GM12878 (cell line): ENCODE measurements around the gene ELMO2. TPM values are rescaled to one million over a fixed set of nuclear protein-coding genes. Genes with fewer than 3 reads are reported as not detected.
A peak's percentile ranks its signal among the peaks of the same experiment; 100 is the strongest.

Source experiments
- ATAC-seq: fragments of 200-7000 bp; cut with Tn5 transposase; 3 replicates; pipeline ENCODE4 v1.9.1; 2020; ENCODE audit warnings: mild to moderate bottlenecking, moderate library complexity
- BruUV-seq: library from RNA; stranded (reverse); fragments of 400-500 nt; replicated peaks from 2 replicates; lab custom pipeline; 2021; lab: Mats Ljungman, UMichigan
- CTCF ChIA-PET: fragments of 300-600 bp; sonication (Branson Sonifier 250); formaldehyde crosslinking; extraction: SDS; loops from one replicate; lab custom pipeline; 2021; ENCODE audit warnings: inconsistent platforms; lab: Yijun Ruan, JAX
- POLR2A ChIA-PET: fragments of 350-600 bp; formaldehyde crosslinking; extraction: SDS; loops from one replicate; lab custom pipeline; 2021; ENCODE audit warnings: inconsistent platforms; lab: Charles Lee
- RAD21 ChIA-PET: fragments of 300-600 bp; sonication (Branson Sonifier 250); formaldehyde crosslinking; loops from one replicate; lab custom pipeline; 2023; ENCODE audit warnings: antibody characterized with exemption; ENCODE audit not compliant: unreplicated experiment; lab: Charles Lee
- SMC1A ChIA-PET: fragments of 300-600 bp; sonication (Branson Sonifier 250); formaldehyde crosslinking; loops from one replicate; lab custom pipeline; 2023; ENCODE audit not compliant: unreplicated experiment, uncharacterized antibody; lab: Charles Lee
- DNase-seq: peaks from one replicate; pipeline ENCODE4 v3.0.0-alpha.2; 2011; ENCODE audit warnings: low read depth, low spot score
- FAIRE-seq: peaks from 3 replicates; lab custom pipeline; 2011; peaks lifted over from hg19 to GRCh38; lab: Jason Lieb, UNC
- H2AFZ ChIP-seq: 2 replicates; pipeline ENCODE4 v1.6.0; 2011; ENCODE audit warnings: low read depth, low read length, control low read depth; ENCODE audit not compliant: control insufficient read depth
- H3K27ac ChIP-seq: 2 replicates; pipeline ENCODE4 v1.5.1; 2011; ENCODE audit warnings: control low read depth; ENCODE audit not compliant: control insufficient read depth, insufficient read depth
- H3K27me3 ChIP-seq, 2 experiments: replicated peaks in 1 of 2; 2 replicates each; pipeline versions ENCODE4 v1.6.0 to v1.6.1; 2011; ENCODE audit warnings: low read length in 1 of 2; ENCODE audit not compliant: control insufficient read depth in 2 of 2, insufficient read depth in 2 of 2
- H3K36me3 ChIP-seq, 2 experiments: 2 replicates each; pipeline ENCODE4 v1.5.1; 2011; ENCODE audit warnings: low read length in 1 of 2; ENCODE audit not compliant: control insufficient read depth in 2 of 2, insufficient read depth in 2 of 2
- H3K4me1 ChIP-seq: 2 replicates; pipeline ENCODE4 v1.6.1; 2011; ENCODE audit warnings: mild to moderate bottlenecking, low read length, moderate library complexity, mixed read lengths; ENCODE audit not compliant: control insufficient read depth, insufficient read depth
- H3K4me2 ChIP-seq: 2 replicates; pipeline ENCODE4 v1.6.0; 2011; ENCODE audit warnings: control low read depth; ENCODE audit not compliant: control insufficient read depth, insufficient read depth
- H3K4me3 ChIP-seq: fragments of 200-600 bp; sonication (generic); 2 replicates; pipeline ENCODE4 v1.5.1; 2016
- H3K79me2 ChIP-seq: 2 replicates; pipeline ENCODE4 v1.6.0; 2011; ENCODE audit warnings: low read length; ENCODE audit not compliant: control insufficient read depth, insufficient read depth
- H3K9ac ChIP-seq: 2 replicates; pipeline ENCODE4 v1.8.0; 2011; ENCODE audit warnings: low read length, control low read depth, mixed read lengths; ENCODE audit not compliant: control insufficient read depth, insufficient read depth
- H3K9me3 ChIP-seq: replicated peaks from 3 replicates; pipeline ENCODE4 v1.5.1; 2011; ENCODE audit warnings: mild to moderate bottlenecking, low read length; ENCODE audit not compliant: control insufficient read depth, insufficient read depth
- H4K20me1 ChIP-seq: 2 replicates; pipeline ENCODE4 v1.6.0; 2011; ENCODE audit not compliant: control insufficient read depth, insufficient read depth
- BCL3 ChIP-seq: IDR thresholded peaks from 2 replicates; pipeline ENCODE4 v1.6.1; 2011; ENCODE audit warnings: borderline replicate concordance, low read depth, mild to moderate bottlenecking, moderate library complexity, low read length; ENCODE audit not compliant: insufficient read depth, poor library complexity, severe bottlenecking
- TCF3 ChIP-seq: IDR thresholded peaks from 2 replicates; pipeline ENCODE4 v1.6.1; 2012; ENCODE audit warnings: low read depth, mild to moderate bottlenecking, low read length, borderline replicate concordance; ENCODE audit not compliant: insufficient read depth
- WGBS: methylation state at CpG from one replicate; pipeline ENCODE4 v1.1.6; 2016; ENCODE audit warnings: low lambda C conversion rate; ENCODE audit not compliant: insufficient replicate concordance, insufficient coverage; ENCODE audit errors: missing lambda C conversion rate; 5-methylcytosine and 5-hydroxymethylcytosine counted together
- in situ Hi-C: fragments of 300-500 bp; cut with MboI; formaldehyde crosslinking; loops from 9 replicates; pipeline ENCODE4 v1.14.3; 2018; ENCODE audit warnings: mixed read lengths
- intact Hi-C: fragments of 100-400 bp; cut with micrococcal nuclease; formaldehyde crosslinking; loops from one replicate; pipeline ENCODE4 v1.14.2; 2022; ENCODE audit not compliant: unreplicated experiment
- polyA plus RNA-seq, 11 experiments: library from polyadenylated mRNA; depleted of rRNA in 4 of 11; unstranded in 6 of 11; stranded (reverse) in 5 of 11; fragments of >200 nt; fragmentation: Nextera tagmentation in 4 of 11; fragmentation: Illumina TruSeq in 1 of 11; extraction: Ambion mirVana in 4 of 11; extraction: Trizol in 1 of 11; gene quantifications; 1 replicate in 1 of 11; 2 replicates in 10 of 11; pipeline versions ENCODE4 v1.2.1 to v1.2.3, GENCODE V29; 2011 to 2016; ENCODE audit warnings: inconsistent platforms in 2 of 11, missing spikeins in 2 of 11, low read depth in 1 of 11
- total RNA-seq, 4 experiments: library from RNA; depleted of rRNA in 3 of 4; stranded (reverse); fragments of >200 nt in 3 of 4; fragmentation: Illumina TruSeq in 1 of 4; extraction: Trizol in 1 of 4; gene quantifications; 2 replicates each; pipeline versions ENCODE4 v1.2.1 to v1.2.3, GENCODE V29; 2013 to 2021
- TF ChIP-seq, protein P1 (sequence below): IDR thresholded peaks from 2 replicates; pipeline ENCODE4 v1.6.1; 2012; ENCODE audit warnings: mild to moderate bottlenecking, low read depth, low read length

Gene ELMO2
- total and polyA plus RNA-seq, 10 of the 15 experiments (the other 5 are each of a cell fraction or from before 2014, with no cell fraction given), result 14.2 to 40.2 (median 37.6) TPM

GRCh38 chr20:46371656-46372055, 34.8 kb downstream of the ELMO2 start:
- no peaks in the 10 kb centered on the region for H3K27me3 ChIP-seq
- H3K27ac ChIP-seq, result no peak overlapping the region
- ChIA-PET CTCF (interaction anchor here (1.7 kb wide), 1 partner anchor 65 kb away, joined by 4 read pairs; no protein-coding TSS in a partner anchor), SMC1A (no interaction called here)
- no TSS peak for BruUV-seq
- FAIRE-seq (no peak), ATAC-seq (no peak)
- H3K4me3 ChIP-seq, result no peak overlapping the region
- TF ChIP-seq BCL3, result peak; percentile 53
- TF ChIP-seq, protein P1, sequence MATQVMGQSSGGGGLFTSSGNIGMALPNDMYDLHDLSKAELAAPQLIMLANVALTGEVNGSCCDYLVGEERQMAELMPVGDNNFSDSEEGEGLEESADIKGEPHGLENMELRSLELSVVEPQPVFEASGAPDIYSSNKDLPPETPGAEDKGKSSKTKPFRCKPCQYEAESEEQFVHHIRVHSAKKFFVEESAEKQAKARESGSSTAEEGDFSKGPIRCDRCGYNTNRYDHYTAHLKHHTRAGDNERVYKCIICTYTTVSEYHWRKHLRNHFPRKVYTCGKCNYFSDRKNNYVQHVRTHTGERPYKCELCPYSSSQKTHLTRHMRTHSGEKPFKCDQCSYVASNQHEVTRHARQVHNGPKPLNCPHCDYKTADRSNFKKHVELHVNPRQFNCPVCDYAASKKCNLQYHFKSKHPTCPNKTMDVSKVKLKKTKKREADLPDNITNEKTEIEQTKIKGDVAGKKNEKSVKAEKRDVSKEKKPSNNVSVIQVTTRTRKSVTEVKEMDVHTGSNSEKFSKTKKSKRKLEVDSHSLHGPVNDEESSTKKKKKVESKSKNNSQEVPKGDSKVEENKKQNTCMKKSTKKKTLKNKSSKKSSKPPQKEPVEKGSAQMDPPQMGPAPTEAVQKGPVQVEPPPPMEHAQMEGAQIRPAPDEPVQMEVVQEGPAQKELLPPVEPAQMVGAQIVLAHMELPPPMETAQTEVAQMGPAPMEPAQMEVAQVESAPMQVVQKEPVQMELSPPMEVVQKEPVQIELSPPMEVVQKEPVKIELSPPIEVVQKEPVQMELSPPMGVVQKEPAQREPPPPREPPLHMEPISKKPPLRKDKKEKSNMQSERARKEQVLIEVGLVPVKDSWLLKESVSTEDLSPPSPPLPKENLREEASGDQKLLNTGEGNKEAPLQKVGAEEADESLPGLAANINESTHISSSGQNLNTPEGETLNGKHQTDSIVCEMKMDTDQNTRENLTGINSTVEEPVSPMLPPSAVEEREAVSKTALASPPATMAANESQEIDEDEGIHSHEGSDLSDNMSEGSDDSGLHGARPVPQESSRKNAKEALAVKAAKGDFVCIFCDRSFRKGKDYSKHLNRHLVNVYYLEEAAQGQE, result no peak
- no peak for TF ChIP-seq TCF3
- TF ChIP-seq, all 136 proteins: peak for 1
- in situ Hi-C loops (loop anchor here (25.0 kb wide), 1 partner anchor 559 kb away; the partner anchor contains the start of gene UBE2C), intact Hi-C loops (no loop called here)
- peaks cover 23 to 63% of the 10 kb centered on the region in 2 experiments for H3K36me3 ChIP-seq
- 90% methylated on average over 10 of the region's 10 CpGs for WGBS
- ChIA-PET POLR2A (no interaction called here), RAD21 (no interaction called here)
- H3K9me3 ChIP-seq, result no peaks in the 10 kb centered on the region
- H3K79me2 ChIP-seq, result no peaks in the 10 kb centered on the region
- no peak overlapping the region for H3K9ac ChIP-seq
- peaks cover 3% of the 10 kb centered on the region; the same call in 1 of the 2 replicates for H3K4me1 ChIP-seq
- H4K20me1 ChIP-seq, result no peaks in the 10 kb centered on the region
- H3K4me2 ChIP-seq, result no peak overlapping the region
- no peak overlapping the region for H2AFZ ChIP-seq
- DNase-seq, result no peak
